CD4-positive, alpha-beta T cell (primary cell): Measurements from ENCODE around the gene RBM5. TPM values are rescaled to one million over a fixed set of nuclear protein-coding genes. Genes with fewer than 3 reads are reported as not detected.

Experiments used
- ATAC-seq: fragments of 200-7000 bp; cut with Tn5 transposase; one replicate; pipeline ENCODE4 v1.10.0; 2022; ENCODE audit warnings: mild to moderate bottlenecking; ENCODE audit not compliant: poor library complexity
- CTCF ChIA-PET: fragments of 350-600 bp; sonication (Branson Sonifier 250); formaldehyde crosslinking; loops from one replicate; lab custom pipeline; 2021; ENCODE audit warnings: antibody characterized with exemption, inconsistent platforms; lab: Charles Lee
- POLR2A ChIA-PET: fragments of 350-600 bp; sonication (Branson Sonifier 250); formaldehyde crosslinking; loops from one replicate; lab custom pipeline; 2021; ENCODE audit warnings: antibody characterized with exemption, inconsistent platforms; lab: Charles Lee
- DNase-seq, 14 experiments: peaks; one replicate each; pipeline ENCODE4 v3.0.0-alpha.2; 2013 to 2020; ENCODE audit warnings: mixed read lengths in 2 of 14
- H3K27ac ChIP-seq, 2 donors: one replicate each; pipeline versions ENCODE4 v1.5.1 to v1.7.0; 2013; ENCODE audit warnings: low read length in 2 of 2, low read depth in 1 of 2, mild to moderate bottlenecking in 1 of 2
- H3K27me3 ChIP-seq, 2 experiments: 1 replicate in 1 of 2; 2 replicates in 1 of 2; pipeline versions ENCODE4 v1.6.1 to v1.7.0; 2013; ENCODE audit warnings: low read length in 2 of 2, control low read depth in 1 of 2, mild to moderate bottlenecking in 1 of 2, moderate library complexity in 1 of 2; ENCODE audit not compliant: insufficient read depth in 2 of 2, control insufficient read depth in 1 of 2
- H3K36me3 ChIP-seq: one replicate; pipeline ENCODE4 v1.6.1; 2013; ENCODE audit warnings: low read length, control low read depth; ENCODE audit not compliant: insufficient read depth
- H3K4me1 ChIP-seq: one replicate; pipeline ENCODE4 v1.6.1; 2013; ENCODE audit warnings: low read length, control low read depth; ENCODE audit not compliant: insufficient read depth
- H3K4me3 ChIP-seq: one replicate; pipeline ENCODE4 v1.5.1; 2013; ENCODE audit warnings: mild to moderate bottlenecking, low read length, moderate library complexity
- H3K9me3 ChIP-seq, 2 experiments: 1 replicate in 1 of 2; 2 replicates in 1 of 2; pipeline versions ENCODE4 v1.6.1 to v1.7.0; 2013; ENCODE audit warnings: low read length in 2 of 2, mild to moderate bottlenecking in 2 of 2, control low read depth in 1 of 2, moderate library complexity in 1 of 2; ENCODE audit not compliant: control insufficient read depth in 1 of 2, insufficient read depth in 1 of 2
- H3K27ac Mint-ChIP-seq: one replicate; pipeline ENCODE4 v1.8.0; 2020; ENCODE audit warnings: mixed read lengths
- H3K27me3 Mint-ChIP-seq: one replicate; pipeline ENCODE4 v1.8.0; 2021; ENCODE audit warnings: mixed read lengths
- H3K36me3 Mint-ChIP-seq: one replicate; pipeline ENCODE4 v1.8.0; 2021; ENCODE audit warnings: low read depth, mixed read lengths
- H3K4me1 Mint-ChIP-seq: one replicate; pipeline ENCODE4 v1.8.0; 2021; ENCODE audit warnings: low read depth, mixed read lengths
- H3K4me3 Mint-ChIP-seq: one replicate; pipeline ENCODE4 v1.8.0; 2020; ENCODE audit warnings: mild to moderate bottlenecking, mixed read lengths
- H3K9me3 Mint-ChIP-seq: one replicate; pipeline ENCODE4 v1.8.0; 2020; ENCODE audit warnings: mixed read lengths
- CTCF ChIP-seq: fragments of 200-600 bp; IDR thresholded peaks from one replicate; pipeline ENCODE4 v1.8.0; 2022; ENCODE audit warnings: antibody characterized with exemption, mild to moderate bottlenecking
- intact Hi-C, 2 experiments: fragments of 100-400 bp; cut with DNase I in 1 of 2; cut with micrococcal nuclease in 1 of 2; formaldehyde crosslinking; loops; one replicate each; pipeline versions ENCODE4 v1.15.1 to v1.9.0; 2023 to 2025; cut with DNase I, micrococcal nuclease
- total RNA-seq, 174 experiments: library from RNA in 2 of 174; stranded (reverse) in 2 of 174; gene quantifications; one replicate each; pipeline ENCODE4 v1.2.3 and lab custom pipeline; 2021 to 2026

The RBM5 gene
- total RNA-seq, 2 experiments from 2014 or later: 324 to 330 TPM

- Mint-ChIP-seq H3K9me3 (no peaks in the 10 kb centered on the region), H3K27me3 (no peaks in the 10 kb centered on the region), H3K4me1 (peaks cover 8% of the 10 kb centered on the region), H3K27ac (no peak overlapping the region), H3K4me3 (no peak overlapping the region), H3K36me3 (no peaks in the 10 kb centered on the region)
- Histone ChIP-seq H3K4me1 (peaks cover 9% of the 10 kb centered on the region), H3K4me3 (no peak overlapping the region), H3K27me3 (no peaks in the 10 kb centered on the region), H3K9me3 (no peaks in the 10 kb centered on the region), H3K36me3 (no peaks in the 10 kb centered on the region), H3K27ac (no peak overlapping the region)
- ATAC-seq (no peak), DNase-seq (no peak)
- POLR2A ChIA-PET: no interaction called here
- CTCF ChIA-PET: no interaction called here
- intact Hi-C loops: no loop called here
- no peak for TF ChIP-seq CTCF
Measured at GRCh38 chr3:50134367-50134766, 45.6 kb downstream of the RBM5 start.

- H3K4me1 ChIP-seq: peaks cover 9% of the 10 kb centered on the region
Measured at GRCh38 chr3:50135964-50136363, 47.2 kb downstream of the RBM5 start.

GRCh38 chr3:50136714-50137405 is 48.1 kb downstream of the RBM5 start:
- Histone ChIP-seq H3K4me3 (no peak overlapping the region), H3K27me3 (no peaks in the 10 kb centered on the region), H3K9me3 (no peaks in the 10 kb centered on the region), H3K4me1 (peaks cover 9% of the 10 kb centered on the region), H3K27ac (no peak overlapping the region), H3K36me3 (no peaks in the 10 kb centered on the region)
- no peak for TF ChIP-seq CTCF
- Mint-ChIP-seq H3K27me3 (no peaks in the 10 kb centered on the region), H3K9me3 (no peaks in the 10 kb centered on the region), H3K4me3 (no peak overlapping the region), H3K36me3 (no peaks in the 10 kb centered on the region), H3K27ac (no peak overlapping the region), H3K4me1 (peaks cover 8% of the 10 kb centered on the region)
- intact Hi-C loops: no loop called here
- POLR2A ChIA-PET: no interaction called here
- DNase-seq (no peak), ATAC-seq (no peak)
- CTCF ChIA-PET: no interaction called here

More at GRCh38 chr3:50135964-50136363, 47.2 kb downstream of the RBM5 start:
- Mint-ChIP-seq H3K27me3 (no peaks in the 10 kb centered on the region), H3K9me3 (no peaks in the 10 kb centered on the region), H3K36me3 (no peaks in the 10 kb centered on the region), H3K4me1 (peaks cover 8% of the 10 kb centered on the region), H3K4me3 (no peak overlapping the region), H3K27ac (no peak overlapping the region)
- Histone ChIP-seq H3K4me3 (no peak overlapping the region), H3K27me3 (no peaks in the 10 kb centered on the region), H3K9me3 (no peaks in the 10 kb centered on the region), H3K27ac (no peak overlapping the region), H3K36me3 (no peaks in the 10 kb centered on the region)
- intact Hi-C loops: no loop called here
- ChIA-PET POLR2A (no interaction called here), CTCF (no interaction called here)
- no peak for TF ChIP-seq CTCF
- DNase-seq: no peak
- no peak for ATAC-seq
